HCT116 (cell line): Measurements from ENCODE around the gene DYNLT4. TPM values are rescaled to one million over a fixed set of nuclear protein-coding genes. Genes with fewer than 3 reads are reported as not detected.

Experiments used
- ATAC-seq: fragments of 200-7000 bp; cut with Tn5 transposase; 2 replicates; pipeline ENCODE4 v1.9.1; 2020; ENCODE audit warnings: mild to moderate bottlenecking, moderate library complexity
- BruUV-seq: library from RNA; stranded (reverse); fragments of 400-500 nt; replicated peaks from 2 replicates; lab custom pipeline; 2021; lab: Mats Ljungman, UMichigan
- CTCF ChIA-PET: fragments of 300-600 bp; sonication (Branson Sonifier 250); formaldehyde crosslinking; loops from one replicate; lab custom pipeline; 2021; ENCODE audit warnings: antibody characterized with exemption; lab: Charles Lee
- POLR2A ChIA-PET: fragments of 300-600, 350-600 bp; sonication (Branson Sonifier 250); formaldehyde crosslinking; loops from one replicate; lab custom pipeline; 2021; ENCODE audit warnings: antibody characterized with exemption; lab: Charles Lee
- RAD21 ChIA-PET, 2 experiments: fragments of 300-600 bp; sonication (Branson Sonifier 250); formaldehyde crosslinking; loops; one replicate each; lab custom pipeline; 2023; ENCODE audit warnings: low total read pairs in 2 of 2; ENCODE audit not compliant: uncharacterized antibody in 2 of 2, unreplicated experiment in 2 of 2, low non-redundant PET in 1 of 2; lab: Charles Lee
- DNase-seq: peaks from one replicate; pipeline ENCODE4 v3.0.0-alpha.2; 2010; ENCODE audit warnings: low read depth, low spot score
- H2AFZ ChIP-seq: fragments of 200-600 bp; shearing (Covaris generic), sonication (generic); 2 replicates; pipeline ENCODE4 v1.6.1; 2017; ENCODE audit warnings: low read depth, mixed run types, mixed read lengths, antibody characterized with exemption, low read length; ENCODE audit not compliant: poor library complexity, severe bottlenecking
- H3K27ac ChIP-seq: 2 replicates; pipeline ENCODE4 v1.5.1; 2012; ENCODE audit warnings: low read depth, low read length
- H3K27me3 ChIP-seq: fragments of 200-600 bp; sonication (generic); 2 replicates; pipeline ENCODE4 v1.6.1; 2016; ENCODE audit warnings: mixed run types, low read length, mixed read lengths; ENCODE audit not compliant: insufficient read depth
- H3K36me3 ChIP-seq, 2 experiments: fragments of 200-500 bp in 1 of 2; fragments of 200-600 bp in 1 of 2; sonication (Bioruptor generic) in 1 of 2; sonication (generic) in 1 of 2; 2 replicates each; pipeline versions ENCODE4 v1.5.1 to v1.6.1; 2014 to 2016; ENCODE audit warnings: low read length in 2 of 2, inconsistent platforms in 1 of 2, mixed read lengths in 1 of 2, mixed run types in 1 of 2; ENCODE audit not compliant: insufficient read depth in 2 of 2, control insufficient read depth in 1 of 2
- H3K4me1 ChIP-seq, 2 experiments: fragments of 200-600 bp in 1 of 2; sonication (generic) in 1 of 2; 2 replicates each; pipeline versions ENCODE4 v1.5.1 to v1.6.1; 2012 to 2017; ENCODE audit warnings: low read length in 2 of 2, inconsistent platforms in 1 of 2, mild to moderate bottlenecking in 1 of 2, mixed read lengths in 1 of 2, mixed run types in 1 of 2, moderate library complexity in 1 of 2; ENCODE audit not compliant: insufficient read depth in 2 of 2, control insufficient read depth in 1 of 2
- H3K4me2 ChIP-seq: fragments of 200-600 bp; sonication (generic); 2 replicates; pipeline ENCODE4 v1.6.1; 2017; ENCODE audit warnings: mixed run types, low read length, mixed read lengths
- H3K4me3 ChIP-seq, 2 experiments: fragments of 200-600 bp in 1 of 2; sonication (generic) in 1 of 2; replicated peaks in 1 of 2; 2 replicates each; pipeline ENCODE4 v1.5.1; 2011 to 2016; ENCODE audit warnings: low read length in 2 of 2, control low read depth in 1 of 2, low read depth in 1 of 2, mild to moderate bottlenecking in 1 of 2, mixed read lengths in 1 of 2, mixed run types in 1 of 2
- H3K79me2 ChIP-seq: fragments of 200-600 bp; sonication (generic); 2 replicates; pipeline ENCODE4 v1.6.1; 2017; ENCODE audit warnings: mild to moderate bottlenecking, mixed run types, low read length, moderate library complexity, mixed read lengths; ENCODE audit not compliant: insufficient read depth
- H3K9ac ChIP-seq: fragments of 200-600 bp; sonication (generic); 2 replicates; pipeline ENCODE4 v1.6.1; 2016; ENCODE audit warnings: low read length, mixed read lengths
- H3K9me2 ChIP-seq: fragments of 200-600 bp; sonication (generic), shearing (Covaris generic); 2 replicates; pipeline ENCODE4 v1.6.1; 2017; ENCODE audit warnings: mixed run types, mild to moderate bottlenecking, moderate library complexity; ENCODE audit not compliant: insufficient read depth
- H3K9me3 ChIP-seq, 2 experiments: fragments of 200-500 bp in 1 of 2; fragments of 200-600 bp in 1 of 2; sonication (Bioruptor generic) in 1 of 2; sonication (generic) in 1 of 2; 2 replicates each; pipeline ENCODE4 v1.6.1; 2014 to 2017; ENCODE audit warnings: low read length in 2 of 2, mixed read lengths in 2 of 2, inconsistent platforms in 1 of 2, low read depth in 1 of 2, mild to moderate bottlenecking in 1 of 2, mixed run types in 1 of 2, moderate library complexity in 1 of 2; ENCODE audit not compliant: control insufficient read depth in 1 of 2, insufficient read depth in 1 of 2
- H4K20me1 ChIP-seq: fragments of 200-600 bp; sonication (generic), shearing (Covaris generic); 2 replicates; pipeline ENCODE4 v1.6.1; 2017; ENCODE audit warnings: mixed run types, mild to moderate bottlenecking, moderate library complexity; ENCODE audit not compliant: insufficient read depth
- ATF3 ChIP-seq: IDR thresholded peaks from 2 replicates; pipeline ENCODE4 v1.6.1; 2012
- CEBPB ChIP-seq: IDR thresholded peaks from 2 replicates; pipeline ENCODE4 v1.6.1; 2012; ENCODE audit warnings: low read depth
- CTCF ChIP-seq, 3 experiments: fragments of 200-600 bp in 1 of 3; sonication (generic) in 1 of 3; IDR thresholded peaks in 2 of 3; conservative IDR thresholded peaks in 1 of 3; 2 replicates each; pipeline ENCODE4 v1.5.1; 2012 to 2017; ENCODE audit warnings: low read depth in 2 of 3, low read length in 2 of 3, antibody characterized with exemption in 1 of 3, borderline replicate concordance in 1 of 3, control low read depth in 1 of 3, mild to moderate bottlenecking in 1 of 3, mixed read lengths in 1 of 3, mixed run types in 1 of 3, moderate library complexity in 1 of 3; ENCODE audit not compliant: insufficient read depth in 1 of 3
- EGR1 ChIP-seq: IDR thresholded peaks from 2 replicates; pipeline ENCODE4 v1.6.1; 2012; ENCODE audit warnings: low read depth
- ELF1 ChIP-seq: IDR thresholded peaks from 2 replicates; pipeline ENCODE4 v1.6.1; 2012; ENCODE audit warnings: low read depth, borderline replicate concordance
- FOSL1 ChIP-seq: IDR thresholded peaks from 2 replicates; pipeline ENCODE4 v1.6.1; 2012; ENCODE audit warnings: low read depth
- JUND ChIP-seq: IDR thresholded peaks from 2 replicates; pipeline ENCODE4 v1.6.1; 2012
- POLR2A ChIP-seq: IDR thresholded peaks from 2 replicates; pipeline ENCODE4 v1.7.0; 2011; ENCODE audit warnings: borderline replicate concordance; ENCODE audit not compliant: insufficient read depth, insufficient read length; ENCODE audit errors: extremely low read depth
- POLR2AphosphoS5 ChIP-seq: IDR thresholded peaks from 2 replicates; pipeline ENCODE4 v1.6.1; 2011; ENCODE audit warnings: mild to moderate bottlenecking, low read depth, low read length, moderate library complexity
- RAD21 ChIP-seq: IDR thresholded peaks from 2 replicates; pipeline ENCODE4 v1.6.1; 2012; ENCODE audit warnings: low read depth, mild to moderate bottlenecking
- REST ChIP-seq: IDR thresholded peaks from 2 replicates; pipeline ENCODE4 v1.6.1; 2012; ENCODE audit warnings: low read depth
- SIN3A ChIP-seq: IDR thresholded peaks from 2 replicates; pipeline ENCODE4 v1.6.1; 2012; ENCODE audit warnings: low read depth
- SP1 ChIP-seq: IDR thresholded peaks from 2 replicates; pipeline ENCODE4 v1.6.1; 2012; ENCODE audit warnings: low read depth
- SRF ChIP-seq: IDR thresholded peaks from 2 replicates; pipeline ENCODE4 v1.6.1; 2012; ENCODE audit warnings: low read depth
- TCF7L2 ChIP-seq: IDR thresholded peaks from 2 replicates; pipeline ENCODE4 v1.7.0; 2011; ENCODE audit warnings: borderline replicate concordance, inconsistent platforms; ENCODE audit not compliant: insufficient read depth, insufficient read length; ENCODE audit errors: extremely low read depth
- YY1 ChIP-seq: IDR thresholded peaks from 2 replicates; pipeline ENCODE4 v1.6.1; 2011; ENCODE audit warnings: low read length, low read depth, moderate library complexity, mild to moderate bottlenecking; ENCODE audit not compliant: insufficient replicate concordance; ENCODE audit errors: extremely low read depth
- ZBTB33 ChIP-seq: IDR thresholded peaks from 2 replicates; pipeline ENCODE4 v1.6.1; 2011; ENCODE audit warnings: mild to moderate bottlenecking, low read length, moderate library complexity; ENCODE audit not compliant: insufficient replicate concordance; ENCODE audit errors: extremely low read depth
- ZFX ChIP-seq: fragments of 450-650 bp; IDR thresholded peaks from 2 replicates; pipeline ENCODE4 v1.6.1; 2017
- ZNF274 ChIP-seq: fragments of 200-500 bp; sonication (Bioruptor generic); IDR thresholded peaks from 2 replicates; pipeline ENCODE4 v1.6.1; 2014; ENCODE audit warnings: mild to moderate bottlenecking, low read depth, low read length, inconsistent platforms
- intact Hi-C: fragments of 100-400 bp; cut with micrococcal nuclease; formaldehyde crosslinking; loops from 2 replicates; pipeline ENCODE4 v1.10.0; 2022
- total RNA-seq: library from RNA; stranded (reverse); gene quantifications from one replicate; pipeline ENCODE4 v1.2.1, GENCODE V29; 2021; ENCODE audit not compliant: unreplicated experiment
- TF ChIP-seq, protein P1 (sequence below): IDR thresholded peaks from 2 replicates; pipeline ENCODE4 v1.6.1; 2012

DYNLT4 gene
- total RNA-seq, 1 experiment from 2014 or later = 0.96 TPM

GRCh38 chr1:44832056-44832705 lies 25.0 kb upstream of the DYNLT4 start:
- POLR2A ChIA-PET = interaction anchor here (3.3 kb wide), 1 partner anchor 13 kb away, joined by 18 read pairs; no protein-coding TSS in a partner anchor
- intact Hi-C loops = no loop called here
- Histone ChIP-seq H3K4me3 (no peak overlapping the region), H3K79me2 (no peaks in the 10 kb centered on the region), H3K36me3 (no peaks in the 10 kb centered on the region), H3K9me3 (no peaks in the 10 kb centered on the region), H3K4me1 (peaks cover 0 to 10% of the 10 kb centered on the region in 2 experiments; a peak in 1 of 4 replicates), H3K9me2 (no peaks in the 10 kb centered on the region), H3K9ac (no peak overlapping the region), H3K27me3 (no peaks in the 10 kb centered on the region), H2AFZ (no peak overlapping the region), H3K27ac (no peak overlapping the region), H3K4me2 (no peak overlapping the region), H4K20me1 (no peaks in the 10 kb centered on the region)
- RAD21 ChIA-PET = no interaction called here
- DNase-seq = no peak
- CTCF ChIA-PET = no interaction called here
- no peak for ATAC-seq
- TF ChIP-seq RAD21 (no peak), REST (no peak), ZNF274 (no peak), YY1 (no peak), ZFX (no peak), POLR2AphosphoS5 (no peak), SRF (no peak), CEBPB (no peak), SIN3A (no peak), ELF1 (no peak), POLR2A (no peak), FOSL1 (no peak), JUND (no peak), EGR1 (no peak), CTCF (IDR thresholded peaks at IDR 0.05 in 2 of 3, conservative IDR thresholded peaks at IDR 0.05 in 1 of 3; ENCODE audit: borderline replicate concordance in 1 of 3, insufficient read depth in 1 of 3, low read depth in 2 of 3, low read length in 2 of 3) (no peak), ZBTB33 (no peak), TCF7L2 (no peak), ATF3 (no peak), SP1 (no peak)
- TF ChIP-seq, protein P1, sequence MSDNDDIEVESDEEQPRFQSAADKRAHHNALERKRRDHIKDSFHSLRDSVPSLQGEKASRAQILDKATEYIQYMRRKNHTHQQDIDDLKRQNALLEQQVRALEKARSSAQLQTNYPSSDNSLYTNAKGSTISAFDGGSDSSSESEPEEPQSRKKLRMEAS = no peak
- no TSS peak for BruUV-seq
